Stimulated activated CD4-positive, alpha-beta T cell treated with anti-CD3 and anti-CD28 coated beads, Interleukin-12 subunit alpha, Interleukin-12 subunit beta, amount 100 ng/mL, for 48 hours (primary cell): Measurements from ENCODE around the gene IL12RB1.

Experiments
- DNase-seq, 3 donors: peaks; one replicate each; pipeline ENCODE4 v3.0.0-alpha.2; 2020; ENCODE audit warnings: low read depth in 2 of 3, low spot score in 1 of 3

IL12RB1 gene

GRCh38 chr19:18086590-18087138 lies at the start of gene IL12RB1:
Gene IL12RB1 (minus strand): TSS chr19:18086934. CDS start chr19:18086823, 111 bp downstream.
- peak; percentile 36 to 49 (median 41) for DNase-seq

- no peak for DNase-seq
These were observed 49.2 kb upstream of the IL12RB1 start for GRCh38 chr19:18135712-18136584.

- no peak for DNase-seq
These were observed 45.3 kb upstream of the IL12RB1 start for GRCh38 chr19:18131841-18132596.

- no peak for DNase-seq
These were observed 43.9 kb upstream of the IL12RB1 start for GRCh38 chr19:18130523-18131242.

- DNase-seq, result no peak
These were observed 42.1 kb upstream of the IL12RB1 start for GRCh38 chr19:18128805-18129204.

GRCh38 chr19:18128044-18128443 lies 41.3 kb upstream of the IL12RB1 start:
- DNase-seq, result no peak

- DNase-seq, result no peak
These were observed 39.4 kb upstream of the IL12RB1 start for GRCh38 chr19:18126097-18126496.

GRCh38 chr19:18123819-18124218 lies 37.1 kb upstream of the IL12RB1 start:
- DNase-seq, result no peak

GRCh38 chr19:18122860-18123795 lies 36.4 kb upstream of the IL12RB1 start:
- no peak for DNase-seq

- DNase-seq, result no peak
These were observed 35.7 kb upstream of the IL12RB1 start for GRCh38 chr19:18122424-18122823.

- DNase-seq, result no peak
These were observed 34.4 kb upstream of the IL12RB1 start for GRCh38 chr19:18121166-18121565.

- DNase-seq, result no peak
These were observed 33.4 kb upstream of the IL12RB1 start for GRCh38 chr19:18120127-18120526.

GRCh38 chr19:18119717-18120105 lies 33.0 kb upstream of the IL12RB1 start:
- no peak for DNase-seq

- DNase-seq, result no peak
These were observed 32.4 kb upstream of the IL12RB1 start for GRCh38 chr19:18119013-18119716.

GRCh38 chr19:18118420-18119012 lies 31.8 kb upstream of the IL12RB1 start:
- DNase-seq, result no peak

- DNase-seq, result peak; percentile 84 to 94 (median 94)
These were observed 31.1 kb upstream of the IL12RB1 start for GRCh38 chr19:18117692-18118378.

GRCh38 chr19:18117364-18117691 lies 30.6 kb upstream of the IL12RB1 start:
- DNase-seq, result no peak

GRCh38 chr19:18114483-18114882 lies 27.7 kb upstream of the IL12RB1 start:
- DNase-seq, result no peak

GRCh38 chr19:18113827-18114226 lies 27.1 kb upstream of the IL12RB1 start:
- no peak for DNase-seq
